HFF-Myc (cell line): Measurements from ENCODE around the gene CYB561D2.

Experiments used
- DNase-seq: peaks from one replicate; pipeline ENCODE4 v3.0.0-alpha.2; 2011; ENCODE audit warnings: low read depth; ENCODE audit errors: extremely low read depth
- H3K4me3 ChIP-seq: replicated peaks from 2 replicates; pipeline ENCODE4 v1.5.1; 2011; ENCODE audit warnings: low read depth, mild to moderate bottlenecking, control low read depth, low read length
- TF ChIP-seq, protein P1 (sequence below): IDR thresholded peaks from 2 replicates; pipeline ENCODE4 v1.5.1; 2012; ENCODE audit warnings: mild to moderate bottlenecking, low read depth, low read length, control low read depth; ENCODE audit errors: missing control alignments

The CYB561D2 gene

GRCh38 chr3:50388720-50389413 lies 38.2 kb downstream of the CYB561D2 start:
- H3K4me3 ChIP-seq, result no peak overlapping the region
- TF ChIP-seq, protein P1, sequence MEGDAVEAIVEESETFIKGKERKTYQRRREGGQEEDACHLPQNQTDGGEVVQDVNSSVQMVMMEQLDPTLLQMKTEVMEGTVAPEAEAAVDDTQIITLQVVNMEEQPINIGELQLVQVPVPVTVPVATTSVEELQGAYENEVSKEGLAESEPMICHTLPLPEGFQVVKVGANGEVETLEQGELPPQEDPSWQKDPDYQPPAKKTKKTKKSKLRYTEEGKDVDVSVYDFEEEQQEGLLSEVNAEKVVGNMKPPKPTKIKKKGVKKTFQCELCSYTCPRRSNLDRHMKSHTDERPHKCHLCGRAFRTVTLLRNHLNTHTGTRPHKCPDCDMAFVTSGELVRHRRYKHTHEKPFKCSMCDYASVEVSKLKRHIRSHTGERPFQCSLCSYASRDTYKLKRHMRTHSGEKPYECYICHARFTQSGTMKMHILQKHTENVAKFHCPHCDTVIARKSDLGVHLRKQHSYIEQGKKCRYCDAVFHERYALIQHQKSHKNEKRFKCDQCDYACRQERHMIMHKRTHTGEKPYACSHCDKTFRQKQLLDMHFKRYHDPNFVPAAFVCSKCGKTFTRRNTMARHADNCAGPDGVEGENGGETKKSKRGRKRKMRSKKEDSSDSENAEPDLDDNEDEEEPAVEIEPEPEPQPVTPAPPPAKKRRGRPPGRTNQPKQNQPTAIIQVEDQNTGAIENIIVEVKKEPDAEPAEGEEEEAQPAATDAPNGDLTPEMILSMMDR, result no peak

GRCh38 chr3:50389414-50389767 lies 38.7 kb downstream of the CYB561D2 start:
- TF ChIP-seq, protein P1, result no peak
- no peak for DNase-seq
- no peak overlapping the region for H3K4me3 ChIP-seq

More at GRCh38 chr3:50388720-50389413, 38.2 kb downstream of the CYB561D2 start:
- DNase-seq, result no peak

DNA sequence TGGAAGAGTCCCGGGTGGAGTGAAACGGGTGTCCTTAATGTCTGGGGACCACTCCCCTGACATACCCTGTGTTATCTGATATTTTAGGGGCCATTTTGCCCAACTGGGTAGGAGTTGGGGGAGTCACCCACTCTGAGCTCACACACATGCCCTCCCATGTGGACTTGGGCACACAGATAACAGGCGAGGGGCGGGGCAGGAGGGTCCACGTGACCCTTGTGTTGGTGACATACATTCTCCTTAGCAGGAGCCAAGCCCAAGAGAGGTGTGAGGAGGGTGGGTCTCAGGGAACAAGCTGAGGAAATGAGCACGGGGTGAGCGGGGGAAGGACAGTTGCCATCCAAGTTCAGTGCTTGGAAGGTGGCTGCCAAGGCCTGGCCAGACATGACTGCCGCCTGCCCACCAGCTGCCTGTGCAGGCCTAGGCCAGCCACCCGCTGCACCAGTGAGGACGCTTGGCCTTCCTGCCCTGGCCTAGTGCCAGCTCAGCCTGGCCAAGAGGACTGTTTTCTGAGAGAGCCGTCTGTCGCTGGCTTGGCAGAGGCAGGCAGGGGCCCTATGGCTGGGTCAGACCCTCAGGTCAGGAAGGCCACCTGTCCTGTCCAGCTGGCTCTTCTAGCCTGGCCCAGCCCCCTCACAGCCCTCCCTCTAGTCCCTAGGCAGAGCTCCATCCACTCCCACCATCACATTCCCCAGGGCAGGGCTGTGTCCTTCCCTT lies 40.0 kb downstream of the CYB561D2 start:
- no peak for DNase-seq
- TF ChIP-seq, protein P1, result no peak
- H3K4me3 ChIP-seq, result no peak overlapping the region

GRCh38 chr3:50392101-50392715 lies 41.5 kb downstream of the CYB561D2 start:
- no peak for DNase-seq
- TF ChIP-seq, protein P1, result no peak
- no peak overlapping the region for H3K4me3 ChIP-seq

DNA sequence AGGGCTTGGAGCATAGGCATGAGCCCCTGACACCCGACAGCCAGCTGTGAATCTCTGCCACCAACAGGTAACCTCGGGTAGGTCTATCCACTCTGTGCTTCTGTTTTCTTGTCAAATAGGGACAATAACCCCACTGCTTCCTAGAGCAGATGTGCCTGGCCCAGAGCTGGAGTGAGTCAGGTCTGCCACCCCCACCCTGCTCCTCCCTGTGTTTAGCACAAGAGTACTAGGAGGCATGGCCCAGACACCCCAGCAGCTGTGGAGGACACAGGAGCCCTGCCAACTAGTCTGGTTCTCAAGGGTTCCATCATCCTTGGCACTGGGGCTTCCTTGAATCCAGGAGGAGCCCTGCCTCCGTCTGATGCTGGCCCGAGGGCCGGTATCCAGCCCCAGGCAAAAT lies 42.4 kb downstream of the CYB561D2 start:
- H3K4me3 ChIP-seq, result no peak overlapping the region
- no peak for DNase-seq
- TF ChIP-seq, protein P1, result no peak

DNA sequence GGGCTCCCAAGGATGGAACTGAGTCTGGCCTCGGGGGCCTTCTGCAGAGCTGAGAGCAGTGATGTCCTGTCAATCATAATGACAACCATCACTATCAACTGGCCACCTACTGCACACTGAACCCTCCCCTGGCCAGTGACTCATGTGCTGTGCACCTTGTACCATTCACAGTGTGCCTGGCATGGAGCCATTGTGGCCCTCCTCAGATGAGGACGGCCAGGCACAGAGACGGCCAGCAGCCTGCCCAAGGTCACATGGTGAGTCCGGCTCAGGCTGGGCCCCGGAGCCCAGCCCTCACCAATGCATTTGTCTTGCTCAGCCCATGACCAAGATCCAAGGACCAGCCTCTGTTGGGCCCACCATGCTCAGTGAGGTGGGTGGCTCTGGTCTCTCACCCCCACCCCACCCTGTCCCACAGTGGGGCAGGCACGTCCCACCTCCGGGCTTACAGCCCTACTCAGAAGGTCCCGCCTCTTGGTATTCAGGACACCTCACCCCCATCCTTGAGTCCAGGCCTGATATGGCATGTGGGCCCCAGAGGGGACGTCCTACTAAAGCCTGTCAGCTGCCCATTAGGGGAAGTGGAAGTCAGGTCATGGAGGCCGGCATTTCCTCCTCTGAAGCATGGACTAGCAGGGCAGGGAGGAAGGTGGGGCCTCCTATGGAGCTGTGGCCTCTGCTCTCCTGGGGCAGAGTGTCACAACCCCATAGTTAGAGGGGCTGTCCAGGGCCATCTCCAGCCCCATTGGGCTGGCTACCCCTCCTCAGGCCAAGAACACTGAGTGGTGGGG lies 44.6 kb downstream of the CYB561D2 start:
- no peak for DNase-seq

More for the DNA sequence above, 44.6 kb downstream of the CYB561D2 start:
- no peak overlapping the region for H3K4me3 ChIP-seq
- TF ChIP-seq, protein P1, result no peak
